Activated gamma-delta T cell treated with anti-CD3 and anti-CD28 coated beads, Interleukin-2, amount 50 U/mL, for 16 hours (primary cell): ENCODE data around the gene SPPL2C.

Source experiments
- DNase-seq: peaks from one replicate; pipeline ENCODE4 v3.0.0-alpha.2; 2020; ENCODE audit warnings: low read depth

The SPPL2C gene

DNA sequence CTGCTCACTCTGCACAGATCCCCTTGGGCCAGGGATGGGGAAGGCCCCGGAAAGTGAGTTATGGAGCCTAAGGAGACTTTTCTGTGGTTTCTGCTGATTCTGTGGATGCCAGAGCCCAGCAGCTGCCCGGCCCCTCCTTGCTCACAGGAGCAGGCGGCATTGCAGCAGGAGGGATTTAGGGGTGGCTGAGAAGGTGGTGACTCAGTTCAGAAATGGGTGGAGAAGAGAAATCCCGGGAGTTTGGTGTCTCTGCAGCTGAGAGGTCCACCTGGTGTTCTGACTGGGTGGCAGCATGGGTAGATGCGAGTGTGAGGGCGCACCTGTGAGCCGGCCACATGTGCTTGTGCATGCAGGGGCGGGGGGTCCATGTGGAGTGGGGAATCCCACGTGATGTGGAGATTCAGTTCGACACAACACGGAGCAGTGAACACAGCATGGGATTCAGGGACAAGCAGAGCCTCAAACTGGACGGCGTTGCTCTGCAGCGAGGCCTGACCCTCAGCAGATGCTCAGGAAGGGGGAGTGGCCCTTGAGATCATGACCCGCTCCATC is 16.0 kb upstream of the SPPL2C start:
- DNase-seq: no peak

DNA sequence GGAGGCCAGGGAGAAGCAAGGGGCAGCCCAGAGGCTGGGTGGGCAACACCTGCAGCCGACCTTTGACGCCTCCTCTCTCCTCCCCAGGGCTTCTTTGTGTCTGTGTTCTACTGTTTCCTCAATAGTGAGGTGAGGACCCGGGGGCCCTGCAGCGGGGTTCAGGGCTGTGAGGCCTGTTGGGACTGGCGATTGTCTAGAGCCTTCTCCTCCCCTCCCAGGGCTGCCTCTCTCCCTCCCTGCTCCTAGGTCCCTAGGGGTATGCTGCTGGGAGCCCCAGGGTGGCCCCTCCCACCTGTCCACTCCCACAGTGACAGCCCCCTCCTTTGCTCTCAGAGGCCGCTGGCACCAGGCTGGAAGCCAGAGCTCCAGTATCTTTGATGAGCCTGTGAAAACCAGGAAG is 10.8 kb upstream of the SPPL2C start:
- no peak for DNase-seq

DNA sequence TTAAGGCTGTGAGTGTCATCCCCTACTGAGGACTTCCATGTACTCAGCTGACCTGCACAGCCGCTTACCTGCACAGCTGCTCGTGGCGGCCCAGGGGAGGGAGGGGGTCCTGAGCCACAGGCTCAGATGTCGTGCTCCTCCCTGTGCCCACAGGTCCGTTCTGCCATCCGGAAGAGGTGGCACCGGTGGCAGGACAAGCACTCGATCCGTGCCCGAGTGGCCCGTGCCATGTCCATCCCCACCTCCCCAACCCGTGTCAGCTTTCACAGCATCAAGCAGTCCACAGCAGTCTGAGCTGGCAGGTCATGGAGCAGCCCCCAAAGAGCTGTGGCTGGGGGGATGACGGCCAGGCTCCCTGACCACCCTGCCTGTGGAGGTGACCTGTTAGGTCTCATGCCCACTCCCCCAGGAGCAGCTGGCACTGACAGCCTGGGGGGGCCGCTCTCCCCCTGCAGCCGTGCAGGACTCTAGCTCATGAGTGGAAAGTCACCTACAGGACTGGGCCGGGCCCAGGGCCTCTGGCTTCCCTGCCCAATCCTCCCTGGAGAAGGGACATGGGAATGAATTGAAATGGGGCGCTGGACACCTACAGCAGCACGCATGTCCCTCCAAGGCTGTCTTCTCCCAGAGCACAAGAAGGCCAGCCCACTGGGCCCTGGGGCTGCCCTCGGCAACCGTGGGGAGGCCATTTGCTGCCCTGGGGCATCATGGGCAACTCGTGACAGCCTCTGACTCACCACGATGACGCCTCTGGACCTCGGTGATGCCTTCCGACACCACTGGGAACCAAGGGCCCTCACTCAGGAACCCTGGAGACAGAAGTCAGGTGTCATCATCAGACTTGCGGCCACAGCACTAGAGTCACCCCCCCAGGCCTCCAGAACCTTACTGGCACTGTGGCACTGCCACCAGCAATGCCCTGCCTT is 9.9 kb upstream of the SPPL2C start:
- DNase-seq: no peak

- DNase-seq: no peak
These were observed 9.2 kb upstream of the SPPL2C start for GRCh38 chr17:45835481-45835880.

DNA sequence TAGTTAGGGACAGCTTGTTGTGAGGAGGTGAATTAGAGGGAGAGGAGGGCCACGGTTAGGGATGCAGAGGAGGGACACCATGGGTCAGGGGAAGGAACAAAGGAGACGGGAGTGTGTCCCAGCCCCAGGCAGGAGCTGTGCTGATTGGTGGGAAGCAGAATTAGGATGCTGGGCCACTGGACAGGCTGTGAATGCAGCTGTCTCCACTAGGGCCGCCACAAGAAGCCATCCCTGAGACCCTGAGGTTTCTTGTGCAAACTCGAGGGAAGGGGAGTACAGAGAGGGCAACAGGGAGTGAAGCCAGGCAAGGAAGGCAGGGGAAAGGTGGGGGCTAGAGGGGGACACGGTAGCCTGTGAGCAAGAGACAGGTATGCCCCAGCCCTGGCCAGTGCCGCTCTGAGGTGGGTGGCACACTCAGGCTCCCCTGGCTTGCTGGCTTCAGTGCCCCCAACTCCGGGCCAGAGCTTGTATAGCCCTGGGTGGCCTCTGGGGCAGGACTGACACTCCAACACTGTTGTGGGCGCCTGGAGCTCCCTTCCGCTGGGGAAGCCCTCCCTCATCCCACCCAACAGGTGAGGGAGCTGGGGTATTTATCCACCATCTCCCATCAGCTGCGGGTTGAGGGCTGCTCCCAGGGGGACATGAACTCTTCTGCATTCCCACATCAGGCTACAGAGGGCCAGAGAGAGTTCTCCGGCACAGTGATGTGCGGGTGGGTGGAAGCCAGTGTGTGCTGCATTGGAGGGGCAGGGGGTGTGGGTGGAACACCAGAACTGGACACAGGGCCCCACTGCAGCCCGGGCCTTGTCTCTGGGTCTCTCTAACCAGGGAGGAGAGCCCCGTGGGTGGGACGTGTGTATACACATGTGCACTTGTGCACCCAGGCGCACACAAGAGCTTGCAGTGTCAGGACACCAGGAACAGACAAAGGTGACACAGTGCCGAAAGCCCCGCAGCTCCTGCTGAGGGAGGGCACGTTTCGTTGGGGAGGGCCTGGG is 8.3 kb upstream of the SPPL2C start:
- DNase-seq: no peak

DNA sequence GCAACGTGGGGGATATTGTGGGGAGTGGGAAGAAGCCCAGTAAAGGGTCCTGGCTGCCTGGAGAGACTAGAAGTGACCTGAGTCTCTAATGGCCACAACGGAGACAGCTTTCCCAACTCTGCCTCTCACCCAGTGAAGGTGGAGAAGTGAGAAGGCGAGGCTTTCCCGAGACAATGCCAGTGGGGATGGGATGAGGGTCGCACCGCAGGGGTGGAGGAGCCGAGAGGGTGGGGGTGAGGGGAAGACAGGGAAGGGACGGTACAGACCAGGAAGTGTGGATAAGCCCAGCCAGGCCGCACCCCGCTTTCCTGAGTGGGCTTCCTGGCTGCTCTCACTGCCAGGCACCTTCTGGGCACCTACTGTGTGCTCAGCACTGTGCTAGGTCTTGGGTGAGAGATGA is 7.5 kb upstream of the SPPL2C start:
- no peak for DNase-seq

DNA sequence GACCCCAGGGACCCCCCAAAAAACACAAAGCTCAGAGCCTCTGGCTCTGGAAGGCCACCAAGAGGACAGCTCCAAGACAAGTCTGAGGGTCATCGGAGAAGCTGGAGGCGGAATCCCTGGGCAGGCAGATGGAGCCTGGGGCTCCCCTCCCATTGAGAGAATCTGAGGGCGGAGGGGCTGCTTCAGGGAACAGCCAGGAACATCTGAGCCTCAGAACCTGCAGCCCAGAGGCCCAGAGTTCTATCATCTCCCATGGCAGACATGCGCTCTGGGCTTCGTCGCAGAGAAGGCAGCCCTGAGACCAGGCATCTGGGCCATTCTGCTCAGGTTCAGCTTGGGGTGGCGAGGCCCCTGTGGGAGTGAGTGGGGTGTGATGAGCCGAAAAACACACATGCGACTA is 7.1 kb upstream of the SPPL2C start:
- no peak for DNase-seq

- no peak for DNase-seq
These were observed 5.9 kb upstream of the SPPL2C start for GRCh38 chr17:45838751-45839295.

DNA sequence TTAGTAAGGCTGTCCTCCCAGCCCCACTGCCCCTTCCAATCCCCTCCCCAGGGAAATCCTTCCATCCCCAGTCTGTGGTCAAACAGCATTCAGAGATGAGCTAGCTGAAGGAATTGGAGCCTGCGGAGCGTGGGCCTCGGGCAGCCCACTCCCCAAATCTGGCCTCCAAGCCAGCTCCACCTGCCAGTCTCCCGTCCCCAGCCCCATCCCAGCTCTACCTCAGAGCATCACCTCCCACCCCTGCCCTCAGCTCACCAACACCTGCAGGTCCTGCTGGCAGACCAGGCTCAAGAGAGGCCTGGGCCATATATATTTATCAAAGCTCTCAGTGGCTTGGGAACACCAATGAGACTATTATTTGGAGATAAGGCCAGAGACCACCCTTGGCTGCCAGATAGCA is 5.2 kb upstream of the SPPL2C start:
- DNase-seq: no peak

DNA sequence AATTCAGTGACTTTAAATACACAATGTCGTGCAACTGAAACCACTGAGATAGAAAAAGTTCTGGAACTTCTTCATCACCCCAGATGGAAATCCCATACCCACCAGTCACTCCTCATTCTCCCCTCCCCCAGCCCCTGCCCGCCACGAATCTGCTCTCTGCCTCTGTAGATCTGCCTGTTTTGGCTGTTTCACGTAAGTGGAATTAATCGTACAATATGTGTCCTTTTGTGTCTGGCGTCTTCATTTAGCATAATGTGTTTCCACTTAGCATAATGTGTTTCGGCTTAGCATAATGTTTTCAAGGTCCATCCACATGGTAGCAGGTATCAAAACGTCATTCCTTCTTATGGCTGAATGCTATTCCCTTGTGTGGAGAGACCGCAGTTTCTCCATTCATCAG is 3.5 kb upstream of the SPPL2C start:
- no peak for DNase-seq

- DNase-seq: no peak
These were observed 2.7 kb upstream of the SPPL2C start for GRCh38 chr17:45841883-45842525.

DNA sequence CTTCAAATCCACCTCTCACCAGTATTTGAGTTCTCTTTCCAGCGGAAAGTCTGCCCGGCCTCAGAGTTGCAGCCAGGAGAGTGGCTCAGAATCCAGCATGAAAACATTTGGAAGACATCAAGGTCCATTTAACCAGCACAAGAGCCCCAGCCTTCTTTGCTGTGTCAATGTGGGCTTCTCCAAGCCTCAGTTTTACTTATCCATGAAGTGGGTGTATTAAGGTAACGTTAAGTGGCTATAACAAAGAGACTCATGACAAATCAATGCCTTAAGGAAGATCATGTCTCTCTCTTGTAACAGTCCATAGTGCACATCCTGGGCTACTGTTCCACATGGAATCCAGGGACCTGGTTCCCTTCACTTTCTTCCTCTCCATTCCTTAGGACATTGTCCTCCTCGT is 959 bp upstream of the SPPL2C start:
- DNase-seq: no peak

DNA sequence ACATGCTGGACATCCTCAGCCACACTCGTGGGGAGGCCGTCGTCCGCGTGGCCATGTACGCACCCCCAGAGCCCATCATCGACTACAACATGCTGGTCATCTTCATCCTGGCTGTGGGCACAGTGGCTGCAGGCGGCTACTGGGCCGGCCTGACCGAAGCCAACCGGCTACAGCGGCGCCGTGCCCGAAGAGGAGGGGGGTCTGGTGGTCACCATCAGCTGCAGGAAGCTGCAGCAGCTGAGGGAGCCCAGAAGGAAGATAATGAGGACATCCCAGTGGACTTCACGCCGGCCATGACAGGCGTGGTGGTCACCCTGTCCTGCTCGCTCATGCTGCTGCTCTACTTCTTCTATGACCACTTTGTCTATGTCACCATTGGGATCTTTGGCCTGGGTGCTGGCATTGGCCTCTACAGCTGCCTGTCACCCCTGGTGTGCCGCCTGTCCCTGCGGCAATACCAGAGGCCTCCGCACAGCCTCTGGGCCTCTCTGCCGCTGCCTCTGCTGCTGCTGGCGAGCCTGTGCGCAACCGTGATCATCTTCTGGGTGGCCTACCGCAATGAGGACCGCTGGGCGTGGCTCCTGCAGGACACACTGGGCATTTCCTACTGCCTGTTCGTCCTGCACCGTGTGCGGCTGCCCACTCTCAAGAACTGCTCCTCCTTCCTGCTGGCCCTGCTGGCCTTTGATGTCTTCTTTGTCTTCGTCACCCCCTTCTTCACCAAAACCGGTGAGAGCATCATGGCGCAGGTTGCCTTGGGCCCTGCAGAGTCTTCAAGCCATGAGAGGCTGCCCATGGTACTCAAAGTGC is 900 bp downstream of the SPPL2C start:
- no peak for DNase-seq

GRCh38 chr17:45846223-45846622 is 1.5 kb downstream of the SPPL2C start:
- no peak for DNase-seq

- DNase-seq: no peak
These were observed 2.0 kb downstream of the SPPL2C start for GRCh38 chr17:45846646-45847045.

DNA sequence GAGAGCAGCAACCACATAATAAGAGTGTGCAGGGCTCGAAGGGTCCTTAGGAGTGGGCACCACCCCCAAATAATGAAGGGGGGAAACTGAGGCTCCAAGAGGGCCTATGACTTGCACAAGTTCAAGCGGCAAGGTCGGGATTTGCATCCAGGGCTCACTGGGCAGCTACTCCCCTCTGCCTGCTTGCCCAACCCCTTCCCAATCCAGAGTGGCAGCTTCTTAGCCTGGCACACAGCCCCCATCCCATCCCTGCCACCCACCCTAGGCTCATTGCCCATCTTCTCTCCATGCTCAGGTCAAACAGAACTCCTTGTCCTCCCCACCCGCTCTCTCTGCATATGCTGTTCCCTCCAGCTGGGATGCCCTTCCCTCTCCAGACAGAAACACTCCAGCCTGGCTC is 2.4 kb downstream of the SPPL2C start:
- DNase-seq: no peak

GRCh38 chr17:45847747-45848146 is 3.1 kb downstream of the SPPL2C start:
- DNase-seq: no peak

- no peak for DNase-seq
These were observed 3.7 kb downstream of the SPPL2C start for GRCh38 chr17:45848405-45848804.

DNA sequence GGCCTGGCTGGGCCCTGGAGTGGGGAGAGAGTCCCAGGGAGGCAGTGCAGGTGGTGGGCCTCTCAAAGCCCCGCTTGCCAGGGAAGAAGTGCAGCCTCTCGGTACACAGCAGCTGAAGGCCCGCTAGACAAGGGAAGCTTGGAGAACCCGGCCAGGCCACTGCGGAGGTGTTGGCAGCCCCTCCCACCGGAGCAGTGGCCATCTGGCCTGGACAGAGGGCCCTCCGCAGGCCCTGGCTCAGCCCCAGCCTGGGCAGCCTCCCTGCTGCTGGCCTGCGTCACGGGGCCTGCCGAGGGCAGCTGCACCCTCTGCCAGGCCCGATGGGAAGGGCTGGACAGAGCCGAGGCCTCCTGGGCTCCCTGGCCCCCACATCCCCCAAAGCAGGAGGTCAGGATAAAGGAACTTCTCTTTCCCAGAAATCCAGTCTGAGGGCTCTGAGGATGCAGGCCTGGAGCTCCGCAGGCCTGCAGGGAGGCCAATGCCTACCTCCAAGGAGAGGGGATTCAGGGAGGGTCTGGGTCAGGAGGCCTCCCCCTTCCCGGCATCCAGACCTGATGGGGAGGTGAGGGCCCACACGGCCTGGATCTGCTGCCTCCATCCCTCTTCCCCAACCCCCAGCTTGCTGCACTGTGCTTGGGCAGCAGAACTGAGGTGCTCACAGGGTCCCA is 4.3 kb downstream of the SPPL2C start:
- no peak for DNase-seq

DNA sequence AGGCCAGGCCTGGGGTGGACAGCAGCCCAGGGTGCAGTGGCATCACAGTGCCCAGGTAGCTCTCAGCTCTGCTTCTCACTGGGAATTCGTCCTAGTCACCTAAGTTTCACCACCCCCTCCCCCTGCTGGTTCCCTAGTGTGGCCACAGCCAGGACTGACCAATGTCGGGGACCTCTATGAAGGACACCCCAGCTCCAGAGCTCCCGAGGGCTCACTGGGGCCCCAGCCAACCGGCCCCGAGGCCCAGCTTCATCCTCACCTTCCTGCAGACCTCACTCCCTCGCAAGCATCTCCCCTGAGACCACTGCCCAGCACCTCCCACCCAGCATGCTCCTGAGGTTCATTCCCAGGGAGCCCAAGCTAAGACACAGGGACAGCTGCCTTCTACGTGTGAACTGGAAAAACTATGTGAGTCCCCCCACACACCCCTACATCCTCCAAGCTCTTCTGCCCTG is 4.9 kb downstream of the SPPL2C start:
- DNase-seq: no peak
